Smooth muscle cell (in vitro differentiated cells): ENCODE data around the gene ALG9. TPM values are rescaled to one million over a fixed set of nuclear protein-coding genes. Genes with fewer than 3 reads are reported as not detected.

Source experiments
- DNase-seq: peaks from one replicate; lab custom pipeline; 2025; ENCODE audit not compliant: unreplicated experiment; lab: John Stamatoyannopoulos, UW
- H2AFZ ChIP-seq: fragments of 200-600 bp; sonication (generic); 2 replicates; pipeline ENCODE4 v1.6.0; 2016; ENCODE audit warnings: antibody characterized with exemption, low read depth, mild to moderate bottlenecking
- H3F3A ChIP-seq: fragments of 200-600 bp; sonication (generic); 2 replicates; pipeline ENCODE4 v1.6.0; 2017; ENCODE audit warnings: antibody characterized with exemption, low read depth
- H3K27ac ChIP-seq: fragments of 200-600 bp; sonication (generic); 2 replicates; pipeline ENCODE4 v1.5.1; 2016; ENCODE audit warnings: low read depth, mild to moderate bottlenecking
- H3K27me3 ChIP-seq: fragments of 200-600 bp; sonication (generic); 2 replicates; pipeline ENCODE4 v1.6.1; 2016; ENCODE audit warnings: low read depth, mild to moderate bottlenecking
- H3K36me3 ChIP-seq: fragments of 200-600 bp; sonication (generic); 2 replicates; pipeline ENCODE4 v1.5.1; 2016; ENCODE audit warnings: low read depth
- H3K4me1 ChIP-seq: fragments of 200-600 bp; sonication (generic); 2 replicates; pipeline ENCODE4 v1.5.1; 2016; ENCODE audit warnings: low read depth
- H3K4me2 ChIP-seq: fragments of 200-600 bp; sonication (generic); 2 replicates; pipeline ENCODE4 v1.6.0; 2016; ENCODE audit warnings: mild to moderate bottlenecking
- H3K4me3 ChIP-seq: fragments of 200-600 bp; sonication (generic); 2 replicates; pipeline ENCODE4 v1.5.1; 2016; ENCODE audit warnings: mild to moderate bottlenecking
- H3K79me2 ChIP-seq: fragments of 200-600 bp; sonication (generic); 2 replicates; pipeline ENCODE4 v1.6.0; 2016; ENCODE audit warnings: low read depth, mild to moderate bottlenecking
- H3K9ac ChIP-seq: fragments of 200-600 bp; sonication (generic); 2 replicates; pipeline ENCODE4 v1.6.0; 2016; ENCODE audit warnings: low read depth
- H3K9me3 ChIP-seq: fragments of 200-600 bp; sonication (generic); replicated peaks from 2 replicates; pipeline ENCODE4 v1.5.1; 2016; ENCODE audit warnings: low read depth
- H4K20me1 ChIP-seq: fragments of 200-600 bp; sonication (generic); 2 replicates; pipeline ENCODE4 v1.6.0; 2016; ENCODE audit warnings: low read depth
- WGBS: methylation state at CpG from one replicate; pipeline ENCODE4 v1.1.7; 2016; ENCODE audit warnings: low lambda C conversion rate; 5-methylcytosine and 5-hydroxymethylcytosine counted together
- polyA plus RNA-seq: library from polyadenylated mRNA; unstranded; fragments of >200 nt; fragmentation: Nextera tagmentation; extraction: Ambion mirVana; gene quantifications from 2 replicates; pipeline ENCODE4 v1.2.1, GENCODE V29; 2016
- total RNA-seq: library from RNA; depleted of rRNA; stranded (reverse); fragments of >200 nt; gene quantifications from 2 replicates; pipeline ENCODE4 v1.2.3, GENCODE V29; 2014
- TF ChIP-seq, protein P1 (sequence below): fragments of 200-600 bp; sonication (generic); IDR thresholded peaks from 2 replicates; pipeline ENCODE4 v1.5.1; 2017; ENCODE audit warnings: borderline replicate concordance, mild to moderate bottlenecking, antibody characterized with exemption; ENCODE audit not compliant: insufficient read depth, poor library complexity, severe bottlenecking

ALG9 gene
- total and polyA plus RNA-seq, 2 experiments from 2014 or later: 70.5 to 116 TPM

DNA sequence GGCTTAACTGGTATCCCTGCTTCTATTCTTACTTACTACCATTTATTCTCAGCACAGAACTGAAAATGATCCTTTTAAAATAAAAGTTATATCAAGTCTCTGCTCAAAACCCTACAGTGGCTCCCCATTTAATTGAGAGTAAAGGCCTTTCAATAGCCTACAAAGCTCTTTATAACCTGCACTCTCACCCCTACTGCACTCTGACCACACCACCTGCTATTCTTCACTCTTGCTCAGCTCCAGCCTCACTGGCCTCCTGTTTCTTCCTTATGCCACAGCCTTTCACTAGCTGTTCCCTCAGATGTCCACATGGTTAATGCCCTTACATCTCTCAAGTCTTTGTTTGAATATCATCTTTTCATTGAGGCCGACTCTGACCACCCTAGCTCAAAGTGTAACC, 64.3 kb downstream of the ALG9 start:
- WGBS: 96% methylated on average over 1 of the region's 1 CpG
- TF ChIP-seq, protein P1, sequence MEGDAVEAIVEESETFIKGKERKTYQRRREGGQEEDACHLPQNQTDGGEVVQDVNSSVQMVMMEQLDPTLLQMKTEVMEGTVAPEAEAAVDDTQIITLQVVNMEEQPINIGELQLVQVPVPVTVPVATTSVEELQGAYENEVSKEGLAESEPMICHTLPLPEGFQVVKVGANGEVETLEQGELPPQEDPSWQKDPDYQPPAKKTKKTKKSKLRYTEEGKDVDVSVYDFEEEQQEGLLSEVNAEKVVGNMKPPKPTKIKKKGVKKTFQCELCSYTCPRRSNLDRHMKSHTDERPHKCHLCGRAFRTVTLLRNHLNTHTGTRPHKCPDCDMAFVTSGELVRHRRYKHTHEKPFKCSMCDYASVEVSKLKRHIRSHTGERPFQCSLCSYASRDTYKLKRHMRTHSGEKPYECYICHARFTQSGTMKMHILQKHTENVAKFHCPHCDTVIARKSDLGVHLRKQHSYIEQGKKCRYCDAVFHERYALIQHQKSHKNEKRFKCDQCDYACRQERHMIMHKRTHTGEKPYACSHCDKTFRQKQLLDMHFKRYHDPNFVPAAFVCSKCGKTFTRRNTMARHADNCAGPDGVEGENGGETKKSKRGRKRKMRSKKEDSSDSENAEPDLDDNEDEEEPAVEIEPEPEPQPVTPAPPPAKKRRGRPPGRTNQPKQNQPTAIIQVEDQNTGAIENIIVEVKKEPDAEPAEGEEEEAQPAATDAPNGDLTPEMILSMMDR: no peak
- Histone ChIP-seq H3K9ac (no peak overlapping the region), H3F3A (no peaks in the 10 kb centered on the region), H4K20me1 (no peaks in the 10 kb centered on the region), H3K27me3 (no peaks in the 10 kb centered on the region), H3K4me2 (no peak overlapping the region), H2AFZ (no peak overlapping the region), H3K4me3 (no peak overlapping the region), H3K79me2 (peaks cover 52% of the 10 kb centered on the region), H3K4me1 (no peaks in the 10 kb centered on the region), H3K36me3 (peaks cover 16% of the 10 kb centered on the region), H3K27ac (no peak overlapping the region), H3K9me3 (no peaks in the 10 kb centered on the region)
- DNase-seq: no peak

DNA sequence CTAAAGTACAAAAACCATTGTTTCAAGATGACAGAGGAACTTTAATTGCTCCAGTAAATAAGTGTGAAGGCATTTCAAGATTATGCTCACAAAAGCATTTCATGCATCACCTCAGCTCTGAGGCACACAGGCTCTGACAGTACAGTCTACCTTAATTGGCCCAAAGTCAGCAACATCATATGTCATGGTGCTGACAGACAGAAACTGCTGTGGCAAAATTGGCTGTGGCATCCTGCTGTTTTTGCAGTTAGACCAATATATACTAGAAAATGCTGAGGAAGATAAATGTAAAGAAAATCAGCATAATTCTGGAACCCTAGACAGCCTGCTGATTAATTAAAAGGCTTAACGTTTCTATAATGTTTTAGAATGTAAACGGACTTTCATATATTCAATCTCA, 70.2 kb downstream of the ALG9 start:
- Histone ChIP-seq H4K20me1 (no peaks in the 10 kb centered on the region), H3K4me1 (no peaks in the 10 kb centered on the region), H2AFZ (no peak overlapping the region), H3K27ac (peak overlapping the region; percentile 56), H3K4me2 (no peak overlapping the region), H3K36me3 (peaks cover 10% of the 10 kb centered on the region), H3K79me2 (peaks cover 44% of the 10 kb centered on the region), H3K9me3 (no peaks in the 10 kb centered on the region), H3K9ac (no peak overlapping the region), H3K4me3 (no peak overlapping the region), H3F3A (no peaks in the 10 kb centered on the region), H3K27me3 (no peaks in the 10 kb centered on the region)
- 88% methylated on average over 2 of the region's 2 CpGs for WGBS
- TF ChIP-seq, protein P1: no peak
- no peak for DNase-seq

DNA sequence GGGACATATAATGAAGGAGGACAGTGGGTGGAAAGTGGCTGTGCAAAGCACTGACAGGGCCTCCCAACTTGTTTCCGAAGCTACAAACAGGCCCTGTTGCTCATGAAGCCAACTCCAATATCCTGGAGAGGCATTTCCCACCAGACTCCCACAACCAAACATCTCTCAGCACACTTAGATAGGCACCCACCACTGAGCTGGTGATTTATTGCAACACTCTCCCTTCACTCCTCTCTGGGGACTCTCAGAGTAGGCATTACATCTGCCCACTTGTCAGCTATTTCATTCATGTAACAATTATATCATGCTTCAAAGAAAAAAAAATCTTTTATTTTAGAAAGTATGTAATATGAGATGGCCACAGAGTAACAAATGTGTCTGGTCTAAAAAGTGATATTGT, 73.1 kb downstream of the ALG9 start:
- H3K9ac ChIP-seq: no peak overlapping the region
- H3F3A ChIP-seq: no peaks in the 10 kb centered on the region
- no peaks in the 10 kb centered on the region for H3K9me3 ChIP-seq
- 88% methylated on average over 1 of the region's 1 CpG for WGBS
- H3K79me2 ChIP-seq: peaks cover 36% of the 10 kb centered on the region
- H3K4me3 ChIP-seq: no peak overlapping the region
- TF ChIP-seq, protein P1: no peak
- no peaks in the 10 kb centered on the region for H3K4me1 ChIP-seq
- H3K4me2 ChIP-seq: no peak overlapping the region
- no peak for DNase-seq
- H3K27me3 ChIP-seq: no peaks in the 10 kb centered on the region
- no peak overlapping the region for H2AFZ ChIP-seq
- H4K20me1 ChIP-seq: no peaks in the 10 kb centered on the region
- H3K27ac ChIP-seq: no peak overlapping the region
- peaks cover 11% of the 10 kb centered on the region for H3K36me3 ChIP-seq

DNA sequence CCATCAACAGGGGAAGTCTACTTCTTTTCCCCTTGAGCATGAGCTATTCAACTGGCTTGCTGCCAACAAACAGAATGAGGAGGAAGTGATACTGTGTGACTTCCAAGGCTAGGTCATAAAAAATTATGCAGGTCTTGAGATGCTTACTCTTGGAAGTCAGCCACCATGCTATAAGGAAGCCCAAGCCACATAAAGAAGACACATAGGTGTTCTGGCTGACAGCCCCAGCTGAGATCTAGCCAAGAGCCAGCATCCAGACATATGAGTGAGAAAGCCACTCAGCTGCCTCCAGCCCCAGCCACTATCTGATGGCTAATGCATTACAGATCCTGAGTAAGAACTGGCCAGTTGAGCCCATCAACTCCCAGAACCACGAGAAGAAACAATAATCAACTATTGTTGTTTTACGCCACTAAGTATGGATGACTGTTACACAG, 74.2 kb downstream of the ALG9 start:
- Histone ChIP-seq H3K36me3 (peaks cover 11% of the 10 kb centered on the region), H3K27me3 (no peaks in the 10 kb centered on the region), H3K9ac (no peak overlapping the region), H4K20me1 (no peaks in the 10 kb centered on the region), H2AFZ (no peak overlapping the region), H3K4me2 (no peak overlapping the region), H3F3A (no peaks in the 10 kb centered on the region), H3K9me3 (no peaks in the 10 kb centered on the region), H3K4me1 (no peaks in the 10 kb centered on the region), H3K79me2 (peaks cover 25% of the 10 kb centered on the region), H3K27ac (no peak overlapping the region), H3K4me3 (no peak overlapping the region)
- WGBS: 82% methylated on average over 2 of the region's 2 CpGs
- TF ChIP-seq, protein P1: no peak
- DNase-seq: no peak
